ENCODE data around the gene CCDC57. TPM values are rescaled to one million over a fixed set of nuclear protein-coding genes. Genes with fewer than 3 reads are reported as not detected.

The CCDC57 gene
- total and polyA plus RNA-seq, 2 of the 8 experiments (the other 6 are each of a cell fraction or from before 2014, with no cell fraction given), result 8.4 to 12.9 TPM

DNA sequence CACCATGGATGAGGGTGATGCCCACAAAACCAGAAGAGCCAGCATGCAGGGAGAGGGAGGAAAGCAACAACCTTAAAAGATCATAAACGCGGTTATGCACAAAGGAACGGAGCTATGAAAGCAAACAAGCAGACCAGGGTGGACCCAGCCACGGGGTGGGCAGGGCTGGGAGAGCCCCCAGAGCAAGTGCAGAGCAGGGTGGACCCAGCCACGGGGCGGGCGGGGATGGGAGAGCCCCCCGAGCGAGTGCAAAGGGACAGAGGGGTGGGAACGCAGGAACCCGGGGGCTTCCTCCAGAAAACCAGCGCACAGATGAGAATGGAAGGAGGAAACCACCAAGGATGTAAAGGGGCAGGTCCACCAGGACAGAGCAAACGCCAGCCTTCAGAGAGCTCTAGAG lies 33.2 kb downstream of the CCDC57 start:
- no peak overlapping the region for H3K27ac ChIP-seq (ENCODE audit: low read depth, low read length)
- no peak overlapping the region for H2AFZ ChIP-seq (ENCODE audit: low read length)
- H3K9ac ChIP-seq (replicated peaks in 1 of 4; ENCODE audit: extremely low read depth in 1 of 4, low read depth in 3 of 4, low read length in 3 of 4), result no peak overlapping the region
- no peak overlapping the region for H4K5ac ChIP-seq (ENCODE audit: insufficient read length, low read depth, low read length)
- no peak overlapping the region for H3K4ac ChIP-seq (replicated peaks; ENCODE audit: insufficient read length, low read depth, low read length)
- H4K20me1 ChIP-seq (replicated peaks in 1 of 2; ENCODE audit: control insufficient read depth in 1 of 2, insufficient read depth in 2 of 2, low read length in 2 of 2), result peaks cover 17 to 32% of the 10 kb centered on the region in 2 experiments
- no peak overlapping the region for H2BK15ac ChIP-seq (ENCODE audit: low read length)
- H3K14ac ChIP-seq (ENCODE audit: insufficient read length), result no peak overlapping the region
- H3K56ac ChIP-seq (replicated peaks; ENCODE audit: insufficient read length, low read depth, low read length), result no peak overlapping the region
- DNase-seq (ENCODE audit: low read depth in 1 of 2, low spot score in 2 of 2) (no peak), FAIRE-seq (no peak)
- no peak overlapping the region for H2BK20ac ChIP-seq (ENCODE audit: low read length)
- H3K79me2 ChIP-seq (ENCODE audit: control insufficient read depth in 1 of 2, insufficient read depth in 2 of 2, low read length in 2 of 2), result no peaks in the 10 kb centered on the region
- no peak overlapping the region for H2BK12ac ChIP-seq (ENCODE audit: low read depth, low read length)
- no peak overlapping the region; the same call in 1 of the 2 replicates for H4K8ac ChIP-seq (ENCODE audit: extremely low read depth, insufficient read depth, low read length)
- H3K27me3 ChIP-seq (replicated peaks in 1 of 4; ENCODE audit: control insufficient read depth in 3 of 4, extremely low read depth in 1 of 4, insufficient read depth in 3 of 4, low read length in 3 of 4), result peaks cover 30 to 55% (median 50%) of the 10 kb centered on the region in 4 experiments
- no peak overlapping the region for H3K4me2 ChIP-seq (ENCODE audit: insufficient read depth in 1 of 2, low read depth in 2 of 2, low read length in 2 of 2)
- 76% methylated on average over 7 of the region's 13 CpGs; no CpG with 5 or more reads in 1 of the 2 experiments for WGBS, 2 experiments (ENCODE audit: extremely low coverage in 1 of 2, insufficient coverage in 1 of 2, insufficient read length in 1 of 2, insufficient replicate concordance in 2 of 2, low coverage in 1 of 2, low lambda C conversion rate in 2 of 2, missing lambda C conversion rate in 1 of 2)
- H3K18ac ChIP-seq (ENCODE audit: extremely low read depth, low read length), result no peak overlapping the region
- no peak overlapping the region for H2BK5ac ChIP-seq (ENCODE audit: low read depth, low read length)
- ChIA-PET POLR2A (ENCODE audit: partially characterized antibody) (no interaction called here), CTCF (ENCODE audit: partially characterized antibody) (interaction anchor here (0.6 to 1.5 kb wide), 6 partner anchors 15 to 436 kb away, joined by 3 to 4 read pairs (median 3); partner anchors contain the start of gene DCXR)
- H2AK5ac ChIP-seq (ENCODE audit: low read depth, low read length), result no peak overlapping the region
- peaks cover 3 to 10% (median 6%) of the 10 kb centered on the region in 4 experiments for H3K4me1 ChIP-seq (replicated peaks in 1 of 4; ENCODE audit: control insufficient read depth in 3 of 4, insufficient read depth in 4 of 4, low read length in 3 of 4)
- H3K79me1 ChIP-seq (ENCODE audit: low read depth, low read length), result no peaks in the 10 kb centered on the region
- TF ChIP-seq CBX8 (IDR thresholded peaks at IDR 0.05; ENCODE audit: borderline replicate concordance, low read depth, low read length) (no peak), FOSL1 (IDR thresholded peaks at IDR 0.05; ENCODE audit: insufficient read depth, low read depth, low read length) (no peak), YY1 (IDR thresholded peaks at IDR 0.05; ENCODE audit: low read depth, low read length) (no peak)
- no peaks in the 10 kb centered on the region for H3K23me2 ChIP-seq (ENCODE audit: low read depth, low read length)
- no peaks in the 10 kb centered on the region for H3K9me3 ChIP-seq (ENCODE audit: insufficient read depth in 2 of 2, low read depth in 1 of 2, low read length in 1 of 2)
- H4K91ac ChIP-seq (replicated peaks; ENCODE audit: insufficient read length, low read length), result no peak overlapping the region
- H2BK120ac ChIP-seq (replicated peaks; ENCODE audit: low read depth, low read length), result no peak overlapping the region
- no peak overlapping the region for H3K4me3 ChIP-seq (ENCODE audit: extremely low read depth in 1 of 4, insufficient read depth in 2 of 4, low read depth in 3 of 4, low read length in 4 of 4)
- 0 out of 8 replicates have a peak, but pooled peaks cover 0 to 3% (median 0%) of the 10 kb centered on the region in 4 experiments for H3K36me3 ChIP-seq (ENCODE audit: control insufficient read depth in 2 of 4, insufficient read depth in 4 of 4, low read length in 3 of 4)
- H3K23ac ChIP-seq (ENCODE audit: insufficient read length), result no peak overlapping the region
